Ishikawa (cell line): Measurements from ENCODE around the gene PABPC3.

Source experiments
- EGR1 ChIP-seq: IDR thresholded peaks from 2 replicates; pipeline ENCODE4 v1.6.1; 2012
- EP300 ChIP-seq: IDR thresholded peaks from 2 replicates; pipeline ENCODE4 v1.6.1; 2012; ENCODE audit warnings: borderline replicate concordance
- FOXM1 ChIP-seq: IDR thresholded peaks from 2 replicates; pipeline ENCODE4 v1.6.1; 2012; ENCODE audit warnings: low read depth, borderline replicate concordance
- RAD21 ChIP-seq: IDR thresholded peaks from 2 replicates; pipeline ENCODE4 v1.6.1; 2012; ENCODE audit warnings: low read depth
- TAF1 ChIP-seq: IDR thresholded peaks from 2 replicates; pipeline ENCODE4 v1.6.1; 2012; ENCODE audit warnings: low read depth, mild to moderate bottlenecking
- TCF12 ChIP-seq: IDR thresholded peaks from 2 replicates; pipeline ENCODE4 v1.6.1; 2012; ENCODE audit warnings: low read depth
- TEAD4 ChIP-seq: IDR thresholded peaks from 2 replicates; pipeline ENCODE4 v1.6.1; 2012
- YY1 ChIP-seq: IDR thresholded peaks from 2 replicates; pipeline ENCODE4 v1.6.1; 2012; ENCODE audit warnings: low read depth
- TF ChIP-seq, protein P1 (sequence below): IDR thresholded peaks from 2 replicates; pipeline ENCODE4 v1.6.1; 2012
- TF ChIP-seq, protein P2 (sequence below): IDR thresholded peaks from 2 replicates; pipeline ENCODE4 v1.6.1; 2012

DNA sequence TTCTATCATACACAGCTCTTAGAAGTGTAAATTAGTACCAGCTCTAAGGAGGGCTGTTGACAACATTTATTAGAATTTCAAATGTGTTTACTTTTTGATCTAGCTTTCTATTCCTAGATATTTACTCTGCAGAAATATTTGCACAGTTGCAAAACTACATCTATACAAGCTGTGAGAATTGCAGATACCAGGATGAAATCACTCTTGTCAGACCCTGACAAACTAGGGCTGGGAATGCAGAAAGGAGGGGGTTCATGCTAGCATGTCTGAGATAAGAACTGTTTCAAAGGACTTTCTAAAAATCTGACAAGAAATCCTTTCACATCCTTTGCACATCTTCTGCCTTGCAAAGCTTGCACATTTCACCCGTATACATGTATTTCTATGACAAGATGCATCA lies 11.8 kb upstream of the PABPC3 start:
- TF ChIP-seq EGR1 (no peak), TAF1 (no peak), TEAD4 (no peak), TCF12 (no peak), YY1 (no peak), EP300 (no peak), FOXM1 (no peak), RAD21 (no peak)
- TF ChIP-seq, protein P1, sequence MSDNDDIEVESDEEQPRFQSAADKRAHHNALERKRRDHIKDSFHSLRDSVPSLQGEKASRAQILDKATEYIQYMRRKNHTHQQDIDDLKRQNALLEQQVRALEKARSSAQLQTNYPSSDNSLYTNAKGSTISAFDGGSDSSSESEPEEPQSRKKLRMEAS: no peak
- TF ChIP-seq, protein P2, sequence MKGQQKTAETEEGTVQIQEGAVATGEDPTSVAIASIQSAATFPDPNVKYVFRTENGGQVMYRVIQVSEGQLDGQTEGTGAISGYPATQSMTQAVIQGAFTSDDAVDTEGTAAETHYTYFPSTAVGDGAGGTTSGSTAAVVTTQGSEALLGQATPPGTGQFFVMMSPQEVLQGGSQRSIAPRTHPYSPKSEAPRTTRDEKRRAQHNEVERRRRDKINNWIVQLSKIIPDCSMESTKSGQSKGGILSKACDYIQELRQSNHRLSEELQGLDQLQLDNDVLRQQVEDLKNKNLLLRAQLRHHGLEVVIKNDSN: no peak
